Jurkat, Clone E6-1 (cell line): ENCODE measurements around the gene GLDC.
"Not testable (repeated sequence)": the region's sequence is repeated elsewhere in the genome, so short reads cannot be mapped to it uniquely, and the experiment has no call there.

Source experiments
- DNase-seq: peaks from one replicate; pipeline ENCODE4 v3.0.0-alpha.2; 2011; ENCODE audit warnings: low read depth, low spot score
- H3K4me3 ChIP-seq: 2 replicates; pipeline ENCODE4 v1.5.1; 2011; ENCODE audit warnings: mild to moderate bottlenecking, low read length, control low read depth, moderate library complexity

GLDC gene

GRCh38 chr9:6667080-6667479 is 21.6 kb upstream of the GLDC start:
- H3K4me3 ChIP-seq = no peak overlapping the region
- DNase-seq = no peak

- no peak overlapping the region for H3K4me3 ChIP-seq
- DNase-seq = no peak
These were observed 20.1 kb upstream of the GLDC start for GRCh38 chr9:6665628-6666027.

GRCh38 chr9:6664204-6664680 is 18.7 kb upstream of the GLDC start:
- no peak overlapping the region for H3K4me3 ChIP-seq
- DNase-seq = no peak

GRCh38 chr9:6660512-6660911 is 15.0 kb upstream of the GLDC start:
- H3K4me3 ChIP-seq = no peak overlapping the region
- no peak for DNase-seq

GRCh38 chr9:6658628-6659353 is 13.3 kb upstream of the GLDC start:
- no peak for DNase-seq

GRCh38 chr9:6656614-6657300 is 11.2 kb upstream of the GLDC start:
- no peak for DNase-seq
- H3K4me3 ChIP-seq = no peak overlapping the region

More at GRCh38 chr9:6658628-6659353, 13.3 kb upstream of the GLDC start:
- H3K4me3 ChIP-seq = no peak overlapping the region

- peak; percentile 69 for DNase-seq
These were observed 9.5 kb upstream of the GLDC start for GRCh38 chr9:6655036-6655435.

GRCh38 chr9:6646293-6646636 is 736 bp upstream of the GLDC start:
- no peak for DNase-seq
- peak overlapping the region; percentile 69 for H3K4me3 ChIP-seq

More at GRCh38 chr9:6655036-6655435, 9.5 kb upstream of the GLDC start:
- no peak overlapping the region; the same call in 1 of the 2 replicates for H3K4me3 ChIP-seq

GRCh38 chr9:6645105-6645354 is 499 bp downstream of the GLDC start:
- DNase-seq, H3K4me3 ChIP-seq: not testable (repeated sequence)

- DNase-seq = no peak
- no peak overlapping the region for H3K4me3 ChIP-seq
These were observed 1.0 kb downstream of the GLDC start for GRCh38 chr9:6644346-6645104.

GRCh38 chr9:6641961-6642360 is 3.6 kb downstream of the GLDC start:
- no peak overlapping the region for H3K4me3 ChIP-seq
- no peak for DNase-seq

- no peak for DNase-seq
- no peak overlapping the region for H3K4me3 ChIP-seq
These were observed 4.0 kb downstream of the GLDC start for GRCh38 chr9:6641561-6641960.

GRCh38 chr9:6641056-6641455 is 4.5 kb downstream of the GLDC start:
- no peak overlapping the region for H3K4me3 ChIP-seq
- no peak for DNase-seq

- DNase-seq = no peak
- H3K4me3 ChIP-seq = no peak overlapping the region
These were observed 5.1 kb downstream of the GLDC start for GRCh38 chr9:6640268-6641051.

- H3K4me3 ChIP-seq = no peak overlapping the region
- DNase-seq = no peak
These were observed 5.9 kb downstream of the GLDC start for GRCh38 chr9:6639622-6640021.

GRCh38 chr9:6634444-6634843 is 11.1 kb downstream of the GLDC start:
- H3K4me3 ChIP-seq = no peak overlapping the region
- no peak for DNase-seq

- DNase-seq = no peak
- H3K4me3 ChIP-seq = no peak overlapping the region
These were observed 12.2 kb downstream of the GLDC start for GRCh38 chr9:6633378-6633777.

- no peak overlapping the region for H3K4me3 ChIP-seq
- DNase-seq = no peak
These were observed 12.9 kb downstream of the GLDC start for GRCh38 chr9:6632516-6633183.

- no peak for DNase-seq
- no peak overlapping the region for H3K4me3 ChIP-seq
These were observed 14.4 kb downstream of the GLDC start for GRCh38 chr9:6631207-6631512.
